BLaER1 (cell line): ENCODE data around the gene CTTNBP2.

Experiments used
- H3K27ac ChIP-seq: shearing (Covaris generic); formaldehyde crosslinking; 2 replicates; pipeline ENCODE4 v1.8.1; 2022
- H3K27me3 ChIP-seq: shearing (Covaris generic); formaldehyde crosslinking; 2 replicates; pipeline ENCODE4 v1.8.1; 2022
- H3K36me3 ChIP-seq: shearing (Covaris generic); formaldehyde crosslinking; 2 replicates; pipeline ENCODE4 v1.8.1; 2022
- H3K4me1 ChIP-seq: shearing (Covaris generic); formaldehyde crosslinking; 2 replicates; pipeline ENCODE4 v1.8.1; 2022
- H3K4me2 ChIP-seq: shearing (Covaris generic); formaldehyde crosslinking; 2 replicates; pipeline ENCODE4 v1.8.1; 2022
- H3K4me3 ChIP-seq: shearing (Covaris generic); formaldehyde crosslinking; 2 replicates; pipeline ENCODE4 v1.8.1; 2022
- H3K9ac ChIP-seq: shearing (Covaris generic); formaldehyde crosslinking; 2 replicates; pipeline ENCODE4 v1.8.1; 2022
- H3K9me3 ChIP-seq: shearing (Covaris generic); formaldehyde crosslinking; 2 replicates; pipeline ENCODE4 v1.8.1; 2022
- H4K20me1 ChIP-seq: shearing (Covaris generic); formaldehyde crosslinking; 2 replicates; pipeline ENCODE4 v1.8.1; 2022
- Cebpa-rat ChIP-seq: shearing (Covaris generic); IDR thresholded peaks from 2 replicates; pipeline ENCODE4 v1.8.1; 2022

CTTNBP2 gene

GRCh38 chr7:117827862-117828261 is 45.4 kb downstream of the CTTNBP2 start:
- H3K9me3 ChIP-seq: no peaks in the 10 kb centered on the region
- no peak overlapping the region for H3K27ac ChIP-seq
- TF ChIP-seq Cebpa-rat: no peak
- no peaks in the 10 kb centered on the region for H3K36me3 ChIP-seq
- H3K9ac ChIP-seq: no peak overlapping the region
- H3K27me3 ChIP-seq: no peaks in the 10 kb centered on the region
- no peaks in the 10 kb centered on the region for H3K4me1 ChIP-seq
- H4K20me1 ChIP-seq: no peaks in the 10 kb centered on the region
- no peak overlapping the region for H3K4me3 ChIP-seq
- H3K4me2 ChIP-seq: no peak overlapping the region

GRCh38 chr7:117825132-117825531 is 48.1 kb downstream of the CTTNBP2 start:
- H3K4me1 ChIP-seq: no peaks in the 10 kb centered on the region
- H3K27me3 ChIP-seq: no peaks in the 10 kb centered on the region
- TF ChIP-seq Cebpa-rat: no peak
- H4K20me1 ChIP-seq: no peaks in the 10 kb centered on the region
- H3K9ac ChIP-seq: no peak overlapping the region
- no peak overlapping the region for H3K4me3 ChIP-seq
- H3K9me3 ChIP-seq: no peaks in the 10 kb centered on the region
- H3K27ac ChIP-seq: no peak overlapping the region
- H3K36me3 ChIP-seq: no peaks in the 10 kb centered on the region
- H3K4me2 ChIP-seq: no peak overlapping the region

- no peaks in the 10 kb centered on the region for H3K27me3 ChIP-seq
- no peak overlapping the region for H3K4me3 ChIP-seq
- no peaks in the 10 kb centered on the region for H3K4me1 ChIP-seq
- no peaks in the 10 kb centered on the region for H3K9me3 ChIP-seq
- TF ChIP-seq Cebpa-rat: no peak
- H3K27ac ChIP-seq: no peak overlapping the region
- H3K36me3 ChIP-seq: no peaks in the 10 kb centered on the region
- H3K9ac ChIP-seq: no peak overlapping the region
- H4K20me1 ChIP-seq: no peaks in the 10 kb centered on the region
- H3K4me2 ChIP-seq: no peak overlapping the region
Measured at GRCh38 chr7:117824592-117824991, 48.6 kb downstream of the CTTNBP2 start.

- no peaks in the 10 kb centered on the region for H3K27me3 ChIP-seq
- no peak overlapping the region for H3K4me2 ChIP-seq
- no peak for TF ChIP-seq Cebpa-rat
- no peak overlapping the region for H3K27ac ChIP-seq
- H3K36me3 ChIP-seq: no peaks in the 10 kb centered on the region
- H4K20me1 ChIP-seq: no peaks in the 10 kb centered on the region
- no peaks in the 10 kb centered on the region for H3K4me1 ChIP-seq
- H3K4me3 ChIP-seq: no peak overlapping the region
- H3K9ac ChIP-seq: no peak overlapping the region
- H3K9me3 ChIP-seq: no peaks in the 10 kb centered on the region
Measured at GRCh38 chr7:117819558-117819957, 53.7 kb downstream of the CTTNBP2 start.

GRCh38 chr7:117818232-117818631 is 55.0 kb downstream of the CTTNBP2 start:
- Histone ChIP-seq H3K36me3 (no peaks in the 10 kb centered on the region), H3K27me3 (no peaks in the 10 kb centered on the region), H3K4me1 (no peaks in the 10 kb centered on the region), H4K20me1 (no peaks in the 10 kb centered on the region), H3K9ac (no peak overlapping the region), H3K4me3 (no peak overlapping the region), H3K9me3 (no peaks in the 10 kb centered on the region), H3K4me2 (no peak overlapping the region), H3K27ac (no peak overlapping the region)
- no peak for TF ChIP-seq Cebpa-rat

GRCh38 chr7:117816727-117817126 is 56.5 kb downstream of the CTTNBP2 start:
- no peak overlapping the region for H3K4me2 ChIP-seq
- no peaks in the 10 kb centered on the region for H3K27me3 ChIP-seq
- no peak overlapping the region for H3K9ac ChIP-seq
- H3K4me1 ChIP-seq: no peaks in the 10 kb centered on the region
- no peak overlapping the region for H3K27ac ChIP-seq
- no peak for TF ChIP-seq Cebpa-rat
- H3K36me3 ChIP-seq: no peaks in the 10 kb centered on the region
- H3K9me3 ChIP-seq: no peaks in the 10 kb centered on the region
- H4K20me1 ChIP-seq: no peaks in the 10 kb centered on the region
- H3K4me3 ChIP-seq: no peak overlapping the region

DNA sequence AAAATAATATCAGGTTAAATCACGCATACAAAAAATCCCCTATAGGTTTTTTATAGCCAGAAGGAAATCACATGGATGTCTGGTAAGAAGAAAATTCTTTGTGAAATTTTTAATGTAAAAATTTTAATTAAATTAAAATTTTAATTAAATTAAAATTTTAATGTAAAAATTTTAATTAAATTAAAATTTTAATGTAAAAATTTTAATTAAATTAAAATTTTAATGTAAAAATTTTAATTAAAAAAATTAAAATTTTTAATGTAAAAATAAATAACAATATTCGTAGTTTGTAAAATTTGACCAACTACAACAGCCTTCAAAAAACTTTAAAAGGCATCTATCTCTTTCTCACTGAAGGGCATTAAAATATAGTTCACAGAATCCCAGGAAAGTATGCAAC is 61.5 kb downstream of the CTTNBP2 start:
- Histone ChIP-seq H3K36me3 (no peaks in the 10 kb centered on the region), H3K4me2 (no peak overlapping the region), H3K9me3 (no peaks in the 10 kb centered on the region), H3K4me3 (no peak overlapping the region), H3K4me1 (no peaks in the 10 kb centered on the region), H3K9ac (no peak overlapping the region), H3K27ac (no peak overlapping the region), H3K27me3 (no peaks in the 10 kb centered on the region), H4K20me1 (no peaks in the 10 kb centered on the region)
- no peak for TF ChIP-seq Cebpa-rat

DNA sequence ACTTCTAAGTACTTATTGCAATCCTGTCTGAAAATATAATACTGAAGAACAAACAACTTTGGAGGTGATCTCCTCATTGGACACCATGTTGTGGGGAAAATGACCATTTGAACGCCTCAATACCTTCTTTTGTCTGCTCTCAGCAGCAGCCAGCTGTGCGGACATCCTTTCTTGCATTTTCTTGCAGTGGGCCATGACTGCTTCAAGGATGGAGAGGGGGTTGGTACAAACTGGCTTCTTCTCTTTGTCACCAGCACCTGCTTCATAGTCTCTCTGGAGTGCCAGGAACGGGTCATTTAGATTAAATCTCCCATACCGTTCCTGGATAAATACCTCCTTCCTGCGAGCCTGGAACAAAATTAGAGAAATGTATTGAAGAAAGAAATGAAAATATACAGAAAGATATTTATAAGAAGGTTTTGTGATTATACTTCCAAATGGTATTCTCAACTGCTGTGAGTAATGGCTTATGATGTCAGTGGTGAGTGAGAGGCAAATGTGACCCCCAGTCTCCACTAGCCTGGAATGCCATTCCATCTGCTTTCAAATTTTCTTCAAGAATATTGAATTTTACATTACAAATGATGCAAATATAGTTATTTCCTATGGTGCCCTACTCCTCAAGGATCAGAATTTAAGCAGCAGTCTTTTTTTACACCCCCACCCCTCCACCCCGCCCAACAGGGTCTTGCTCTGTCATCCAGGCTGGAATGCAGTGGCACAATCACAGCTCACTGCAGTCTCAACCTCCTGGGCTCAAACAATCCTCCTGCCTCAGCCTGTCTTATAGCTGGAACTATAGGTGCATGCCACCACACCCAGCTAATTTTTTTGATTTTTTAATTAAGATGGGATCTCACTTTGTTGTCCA is 62.4 kb downstream of the CTTNBP2 start:
- Histone ChIP-seq H4K20me1 (no peaks in the 10 kb centered on the region), H3K27me3 (no peaks in the 10 kb centered on the region), H3K4me2 (no peak overlapping the region), H3K4me3 (no peak overlapping the region), H3K9me3 (no peaks in the 10 kb centered on the region), H3K9ac (no peak overlapping the region), H3K36me3 (no peaks in the 10 kb centered on the region), H3K4me1 (no peaks in the 10 kb centered on the region), H3K27ac (no peak overlapping the region)
- TF ChIP-seq Cebpa-rat: no peak

GRCh38 chr7:117809958-117810357 is 63.3 kb downstream of the CTTNBP2 start:
- H3K27ac ChIP-seq: no peak overlapping the region

DNA sequence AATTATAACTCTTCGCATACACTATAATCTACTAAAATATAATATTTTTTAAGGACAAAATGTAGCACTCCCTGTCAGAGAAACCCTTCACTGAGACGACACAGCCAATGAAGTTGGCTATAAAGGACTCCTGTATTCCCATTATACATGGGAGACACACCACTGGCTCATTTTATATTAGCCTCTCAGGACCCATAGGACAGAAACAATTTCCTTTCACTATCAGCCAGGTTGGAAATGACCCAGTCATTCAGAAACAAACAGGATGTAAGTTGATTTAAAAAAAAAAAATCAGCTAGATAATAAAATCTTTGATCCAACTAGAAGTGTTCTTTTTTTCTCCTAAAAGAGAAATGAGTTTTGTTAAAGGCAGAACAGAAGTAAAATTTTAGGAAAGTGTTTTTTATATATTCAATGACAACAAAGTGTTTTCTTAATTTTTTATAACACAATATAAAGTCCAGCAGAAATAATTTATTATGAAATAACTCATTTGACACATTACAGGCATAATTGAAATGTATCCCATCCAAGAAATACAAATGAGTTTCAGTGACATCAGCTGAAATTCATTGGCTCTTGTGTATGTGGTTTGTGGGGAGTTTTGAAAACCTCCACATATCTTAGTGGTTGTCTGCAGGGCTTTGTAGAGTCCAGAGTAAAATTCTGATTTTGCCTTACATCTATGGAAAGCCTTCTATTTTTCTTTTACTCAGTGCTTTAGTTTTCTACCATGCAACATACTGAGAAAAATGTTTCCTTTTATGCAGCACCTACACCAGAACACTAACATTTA is 64.1 kb downstream of the CTTNBP2 start:
- no peaks in the 10 kb centered on the region for H3K27me3 ChIP-seq
- H3K27ac ChIP-seq: no peak overlapping the region
- no peak overlapping the region for H3K4me3 ChIP-seq
- H3K9ac ChIP-seq: no peak overlapping the region
- H3K9me3 ChIP-seq: no peaks in the 10 kb centered on the region
- H3K4me2 ChIP-seq: no peak overlapping the region
- H3K4me1 ChIP-seq: no peaks in the 10 kb centered on the region
- H3K36me3 ChIP-seq: no peaks in the 10 kb centered on the region
- H4K20me1 ChIP-seq: no peaks in the 10 kb centered on the region
- no peak for TF ChIP-seq Cebpa-rat

More at GRCh38 chr7:117809958-117810357, 63.3 kb downstream of the CTTNBP2 start:
- Histone ChIP-seq H3K4me2 (no peak overlapping the region), H3K36me3 (no peaks in the 10 kb centered on the region), H3K4me1 (no peaks in the 10 kb centered on the region), H3K9ac (no peak overlapping the region), H3K4me3 (no peak overlapping the region), H4K20me1 (no peaks in the 10 kb centered on the region), H3K27me3 (no peaks in the 10 kb centered on the region), H3K9me3 (no peaks in the 10 kb centered on the region)
- no peak for TF ChIP-seq Cebpa-rat
